Ectodermal cell (in vitro differentiated cells): ENCODE data around the gene PAPLN.

Experiments used
- H3K27ac ChIP-seq: 2 replicates; pipeline ENCODE4 v1.7.0; 2013; ENCODE audit warnings: mild to moderate bottlenecking, low read depth, low read length; ENCODE audit not compliant: insufficient read depth, poor library complexity, severe bottlenecking
- H3K27me3 ChIP-seq: 2 replicates; pipeline ENCODE4 v1.7.0; 2013; ENCODE audit warnings: mild to moderate bottlenecking, low read length; ENCODE audit not compliant: insufficient read depth, control insufficient read depth, poor library complexity, severe bottlenecking
- H3K36me3 ChIP-seq: one replicate; pipeline ENCODE4 v1.7.0; 2013; ENCODE audit warnings: low read length; ENCODE audit not compliant: control insufficient read depth, insufficient read depth
- H3K4me1 ChIP-seq: one replicate; pipeline ENCODE4 v1.7.0; 2013; ENCODE audit warnings: low read length; ENCODE audit not compliant: control insufficient read depth, insufficient read depth
- H3K4me3 ChIP-seq: 2 replicates; pipeline ENCODE4 v1.7.0; 2013; ENCODE audit warnings: low read depth, low read length, control low read depth; ENCODE audit not compliant: insufficient read depth
- H3K9me3 ChIP-seq: 2 replicates; pipeline ENCODE4 v1.7.0; 2013; ENCODE audit warnings: mild to moderate bottlenecking, low read length, moderate library complexity; ENCODE audit not compliant: control insufficient read depth
- WGBS, 2 experiments: methylation state at CpG; one replicate each; pipeline ENCODE4 v1.1.7; 2013; ENCODE audit warnings: missing lambda C conversion rate in 2 of 2; 5-methylcytosine and 5-hydroxymethylcytosine counted together

The PAPLN gene

GRCh38 chr14:73266317-73266716 is 29.0 kb downstream of the PAPLN start:
- no peaks in the 10 kb centered on the region for H3K27me3 ChIP-seq
- no peaks in the 10 kb centered on the region for H3K4me1 ChIP-seq
- H3K36me3 ChIP-seq: peaks cover 73% of the 10 kb centered on the region
- H3K9me3 ChIP-seq: no peaks in the 10 kb centered on the region
- H3K27ac ChIP-seq: no peak overlapping the region
- 95 to 97% methylated on average over 7 of the region's 7 CpGs for WGBS, 2 experiments
- H3K4me3 ChIP-seq: no peak overlapping the region

- 95 to 98% methylated on average over 6 of the region's 6 CpGs for WGBS, 2 experiments
- Histone ChIP-seq H3K27ac (no peak overlapping the region), H3K4me1 (no peaks in the 10 kb centered on the region), H3K36me3 (peaks cover 67% of the 10 kb centered on the region), H3K9me3 (no peaks in the 10 kb centered on the region), H3K4me3 (no peak overlapping the region), H3K27me3 (no peaks in the 10 kb centered on the region)
Observed at GRCh38 chr14:73267474-73267873, 30.2 kb downstream of the PAPLN start.

GRCh38 chr14:73269729-73270531 is 32.6 kb downstream of the PAPLN start:
- 81 to 83% methylated on average over 48 of the region's 48 CpGs for WGBS, 2 experiments
- H3K4me3 ChIP-seq: no peak overlapping the region

GRCh38 chr14:73272393-73272792 is 35.1 kb downstream of the PAPLN start:
- H3K27me3 ChIP-seq: no peaks in the 10 kb centered on the region

More at GRCh38 chr14:73269729-73270531, 32.6 kb downstream of the PAPLN start:
- Histone ChIP-seq H3K36me3 (peaks cover 61% of the 10 kb centered on the region), H3K27ac (no peak overlapping the region), H3K9me3 (no peaks in the 10 kb centered on the region), H3K27me3 (no peaks in the 10 kb centered on the region), H3K4me1 (no peaks in the 10 kb centered on the region)

GRCh38 chr14:73273799-73274198 is 36.5 kb downstream of the PAPLN start:
- Histone ChIP-seq H3K27me3 (no peaks in the 10 kb centered on the region), H3K27ac (no peak overlapping the region), H3K4me3 (no peak overlapping the region), H3K4me1 (no peaks in the 10 kb centered on the region), H3K36me3 (peaks cover 45% of the 10 kb centered on the region), H3K9me3 (no peaks in the 10 kb centered on the region)
- 95% methylated on average over 4 of the region's 4 CpGs for WGBS, 2 experiments

More at GRCh38 chr14:73272393-73272792, 35.1 kb downstream of the PAPLN start:
- peaks cover 57% of the 10 kb centered on the region for H3K36me3 ChIP-seq
- 94 to 95% methylated on average over 6 of the region's 6 CpGs for WGBS, 2 experiments
- H3K4me1 ChIP-seq: no peaks in the 10 kb centered on the region
- no peaks in the 10 kb centered on the region for H3K9me3 ChIP-seq
- H3K27ac ChIP-seq: no peak overlapping the region
- no peak overlapping the region for H3K4me3 ChIP-seq

- no peaks in the 10 kb centered on the region for H3K9me3 ChIP-seq
- no peak overlapping the region for H3K4me3 ChIP-seq
- no peaks in the 10 kb centered on the region for H3K4me1 ChIP-seq
- H3K27ac ChIP-seq: no peak overlapping the region
- 94 to 97% methylated on average over 7 of the region's 7 CpGs for WGBS, 2 experiments
- peaks cover 41% of the 10 kb centered on the region for H3K36me3 ChIP-seq
- H3K27me3 ChIP-seq: no peaks in the 10 kb centered on the region
Observed at GRCh38 chr14:73276836-73277235, 39.5 kb downstream of the PAPLN start.

GRCh38 chr14:73277376-73277775 is 40.1 kb downstream of the PAPLN start:
- no peak overlapping the region for H3K4me3 ChIP-seq
- H3K4me1 ChIP-seq: no peaks in the 10 kb centered on the region
- H3K36me3 ChIP-seq: peaks cover 45% of the 10 kb centered on the region
- 95 to 97% methylated on average over 2 of the region's 2 CpGs for WGBS, 2 experiments
- no peaks in the 10 kb centered on the region for H3K27me3 ChIP-seq
- no peak overlapping the region for H3K27ac ChIP-seq
- no peaks in the 10 kb centered on the region for H3K9me3 ChIP-seq

GRCh38 chr14:73280903-73281302 is 43.6 kb downstream of the PAPLN start:
- H3K27me3 ChIP-seq: no peaks in the 10 kb centered on the region
- no peaks in the 10 kb centered on the region for H3K9me3 ChIP-seq
- peaks cover 25% of the 10 kb centered on the region for H3K36me3 ChIP-seq
- 89 to 95% methylated on average over 5 of the region's 5 CpGs for WGBS, 2 experiments
- H3K4me3 ChIP-seq: no peak overlapping the region
- peaks cover 8% of the 10 kb centered on the region for H3K4me1 ChIP-seq
- no peak overlapping the region for H3K27ac ChIP-seq

- H3K27me3 ChIP-seq: no peaks in the 10 kb centered on the region
- H3K36me3 ChIP-seq: peaks cover 15% of the 10 kb centered on the region
- no peak overlapping the region for H3K27ac ChIP-seq
- no peak overlapping the region for H3K4me3 ChIP-seq
- peaks cover 8% of the 10 kb centered on the region for H3K4me1 ChIP-seq
- 32 to 34% methylated on average over 11 to 12 of the region's 12 CpGs for WGBS, 2 experiments
- no peaks in the 10 kb centered on the region for H3K9me3 ChIP-seq
Observed at GRCh38 chr14:73283608-73284379, 46.5 kb downstream of the PAPLN start.

GRCh38 chr14:73285979-73286378 is 48.7 kb downstream of the PAPLN start:
- Histone ChIP-seq H3K27ac (no peak overlapping the region), H3K4me1 (peaks cover 8% of the 10 kb centered on the region), H3K9me3 (no peaks in the 10 kb centered on the region), H3K27me3 (no peaks in the 10 kb centered on the region), H3K36me3 (peaks cover 11% of the 10 kb centered on the region), H3K4me3 (no peak overlapping the region)
- no CpG with 5 or more reads among the region's 1 CpG for WGBS, 2 experiments
